Lower leg skin (tissue), 3 donors: ENCODE results near the gene PTPRCAP.

Source experiments
- CTCF ChIP-seq, 3 donors: fragments of 450-650 bp; IDR thresholded peaks; one replicate each; pipeline ENCODE4 v1.5.1; 2016; ENCODE audit warnings: antibody characterized with exemption in 3 of 3, mild to moderate bottlenecking in 3 of 3, moderate library complexity in 2 of 3
- POLR2A ChIP-seq, 2 donors: fragments of 450-650 bp; IDR thresholded peaks; one replicate each; pipeline ENCODE4 v1.6.1; 2016 to 2017; ENCODE audit warnings: antibody characterized with exemption in 2 of 2, mild to moderate bottlenecking in 1 of 2, moderate library complexity in 1 of 2

- no peak for TF ChIP-seq CTCF (IDR thresholded peaks at IDR 0.05)
- no peak for TF ChIP-seq POLR2A (IDR thresholded peaks at IDR 0.05)
These were observed 848 bp upstream of the PTPRCAP start for GRCh38 chr11:67438158-67438902.
